GM20000 (cell line): ENCODE results near the gene BMPR1A.

Experiments
- DNase-seq: peaks from one replicate; pipeline ENCODE4 v3.0.0; 2012; ENCODE audit warnings: low spot score
- CTCF ChIP-seq: IDR thresholded peaks from 2 replicates; pipeline ENCODE4 v1.5.1; 2012; ENCODE audit warnings: mild to moderate bottlenecking, control low read depth; ENCODE audit errors: extremely low read depth, missing control alignments

The BMPR1A gene

GRCh38 chr10:86880971-86881370 is 124.6 kb downstream of the BMPR1A start:
- TF ChIP-seq CTCF = no peak

GRCh38 chr10:86888585-86889381 is 132.4 kb downstream of the BMPR1A start:
- peak; percentile 76 for DNase-seq
- no peak for TF ChIP-seq CTCF

More at GRCh38 chr10:86880971-86881370, 124.6 kb downstream of the BMPR1A start:
- no peak for DNase-seq

GRCh38 chr10:86889997-86890396 is 133.6 kb downstream of the BMPR1A start:
- no peak for DNase-seq
- no peak for TF ChIP-seq CTCF

- DNase-seq = no peak
- no peak for TF ChIP-seq CTCF
These were observed 142.1 kb downstream of the BMPR1A start for GRCh38 chr10:86898511-86898910.

GRCh38 chr10:86899132-86899531 is 142.7 kb downstream of the BMPR1A start:
- no peak for DNase-seq
- TF ChIP-seq CTCF = no peak

- peak; percentile 48 for DNase-seq
- peak; percentile 30 for TF ChIP-seq CTCF
These were observed 143.4 kb downstream of the BMPR1A start for GRCh38 chr10:86899670-86900276.

GRCh38 chr10:86900955-86901354 is 144.5 kb downstream of the BMPR1A start:
- no peak for TF ChIP-seq CTCF
- DNase-seq = no peak
